Measurements from ENCODE around the gene ACBD6.

DNA sequence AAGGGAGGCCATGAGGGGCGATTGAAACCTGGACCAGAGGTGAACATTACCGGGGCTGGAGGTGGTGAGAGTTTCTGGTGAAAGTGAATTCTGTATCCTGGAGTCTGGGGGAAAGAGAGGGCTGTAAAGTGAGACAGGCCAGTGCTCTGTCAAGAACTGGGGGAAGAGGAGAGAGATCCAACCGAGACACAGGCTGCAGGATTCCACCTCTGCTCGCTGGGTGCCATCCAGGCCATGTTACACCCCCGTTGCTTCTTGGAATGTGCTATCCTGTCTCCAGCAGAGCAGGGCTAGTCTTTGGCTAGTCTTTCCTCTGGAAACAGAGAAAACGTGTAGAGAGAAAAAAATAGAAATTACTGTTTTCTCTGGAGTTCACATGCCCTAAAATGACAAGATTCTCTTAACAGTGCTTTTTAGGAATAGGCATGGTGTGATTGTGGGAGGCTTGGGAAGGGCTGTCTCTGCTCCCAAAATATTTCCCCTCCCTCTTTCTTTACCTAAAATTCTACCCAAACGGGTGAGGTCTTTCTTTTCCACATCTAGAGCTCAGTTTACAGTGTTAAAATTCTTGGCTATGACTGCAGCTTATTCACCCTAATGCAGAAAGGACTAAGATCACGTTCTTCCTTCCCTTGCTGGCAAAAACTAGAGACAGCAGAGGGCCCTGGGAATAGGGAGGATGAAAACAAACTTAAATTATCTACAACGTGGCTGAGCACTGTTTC lies 39.9 kb upstream of the ACBD6 start:
- TF ChIP-seq, protein P1, sequence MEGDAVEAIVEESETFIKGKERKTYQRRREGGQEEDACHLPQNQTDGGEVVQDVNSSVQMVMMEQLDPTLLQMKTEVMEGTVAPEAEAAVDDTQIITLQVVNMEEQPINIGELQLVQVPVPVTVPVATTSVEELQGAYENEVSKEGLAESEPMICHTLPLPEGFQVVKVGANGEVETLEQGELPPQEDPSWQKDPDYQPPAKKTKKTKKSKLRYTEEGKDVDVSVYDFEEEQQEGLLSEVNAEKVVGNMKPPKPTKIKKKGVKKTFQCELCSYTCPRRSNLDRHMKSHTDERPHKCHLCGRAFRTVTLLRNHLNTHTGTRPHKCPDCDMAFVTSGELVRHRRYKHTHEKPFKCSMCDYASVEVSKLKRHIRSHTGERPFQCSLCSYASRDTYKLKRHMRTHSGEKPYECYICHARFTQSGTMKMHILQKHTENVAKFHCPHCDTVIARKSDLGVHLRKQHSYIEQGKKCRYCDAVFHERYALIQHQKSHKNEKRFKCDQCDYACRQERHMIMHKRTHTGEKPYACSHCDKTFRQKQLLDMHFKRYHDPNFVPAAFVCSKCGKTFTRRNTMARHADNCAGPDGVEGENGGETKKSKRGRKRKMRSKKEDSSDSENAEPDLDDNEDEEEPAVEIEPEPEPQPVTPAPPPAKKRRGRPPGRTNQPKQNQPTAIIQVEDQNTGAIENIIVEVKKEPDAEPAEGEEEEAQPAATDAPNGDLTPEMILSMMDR (tag by site-specific recombination; IDR thresholded peaks at IDR 0.05): no peak
- TF ChIP-seq BCL11A (tag by site-specific recombination; IDR thresholded peaks at IDR 0.05; ENCODE audit: low read depth) (no peak), ZNF521 (tag by site-specific recombination; IDR thresholded peaks at IDR 0.05) (no peak), SP2 (tag by site-specific recombination; IDR thresholded peaks at IDR 0.05) (no peak), ZNF785 (tag by site-specific recombination; IDR thresholded peaks at IDR 0.05) (no peak), ZNF629 (tag by site-specific recombination; IDR thresholded peaks at IDR 0.05) (no peak), YY1 (tag by site-specific recombination; IDR thresholded peaks at IDR 0.05) (no peak), RBAK (tag by site-specific recombination; IDR thresholded peaks at IDR 0.05) (no peak), REST (tag by site-specific recombination; IDR thresholded peaks at IDR 0.05) (no peak)
- TF ChIP-seq, protein P2, sequence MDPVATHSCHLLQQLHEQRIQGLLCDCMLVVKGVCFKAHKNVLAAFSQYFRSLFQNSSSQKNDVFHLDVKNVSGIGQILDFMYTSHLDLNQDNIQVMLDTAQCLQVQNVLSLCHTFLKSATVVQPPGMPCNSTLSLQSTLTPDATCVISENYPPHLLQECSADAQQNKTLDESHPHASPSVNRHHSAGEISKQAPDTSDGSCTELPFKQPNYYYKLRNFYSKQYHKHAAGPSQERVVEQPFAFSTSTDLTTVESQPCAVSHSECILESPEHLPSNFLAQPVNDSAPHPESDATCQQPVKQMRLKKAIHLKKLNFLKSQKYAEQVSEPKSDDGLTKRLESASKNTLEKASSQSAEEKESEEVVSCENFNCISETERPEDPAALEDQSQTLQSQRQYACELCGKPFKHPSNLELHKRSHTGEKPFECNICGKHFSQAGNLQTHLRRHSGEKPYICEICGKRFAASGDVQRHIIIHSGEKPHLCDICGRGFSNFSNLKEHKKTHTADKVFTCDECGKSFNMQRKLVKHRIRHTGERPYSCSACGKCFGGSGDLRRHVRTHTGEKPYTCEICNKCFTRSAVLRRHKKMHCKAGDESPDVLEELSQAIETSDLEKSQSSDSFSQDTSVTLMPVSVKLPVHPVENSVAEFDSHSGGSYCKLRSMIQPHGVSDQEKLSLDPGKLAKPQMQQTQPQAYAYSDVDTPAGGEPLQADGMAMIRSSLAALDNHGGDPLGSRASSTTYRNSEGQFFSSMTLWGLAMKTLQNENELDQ (tag by site-specific recombination; IDR thresholded peaks at IDR 0.05; ENCODE audit: low read depth): no peak

Data from HEK293 (cell line).